ENCODE data around the gene MRPS18C. TPM values are rescaled to one million over a fixed set of nuclear protein-coding genes. Genes with fewer than 3 reads are reported as not detected.
A peak's percentile ranks its signal among the peaks of the same experiment; 100 is the strongest.
"Not testable (repeated sequence)": the region's sequence is repeated elsewhere in the genome, so short reads cannot be mapped to it uniquely, and the experiment has no call there.

The MRPS18C gene
- total RNA-seq, result 42.8 TPM

DNA sequence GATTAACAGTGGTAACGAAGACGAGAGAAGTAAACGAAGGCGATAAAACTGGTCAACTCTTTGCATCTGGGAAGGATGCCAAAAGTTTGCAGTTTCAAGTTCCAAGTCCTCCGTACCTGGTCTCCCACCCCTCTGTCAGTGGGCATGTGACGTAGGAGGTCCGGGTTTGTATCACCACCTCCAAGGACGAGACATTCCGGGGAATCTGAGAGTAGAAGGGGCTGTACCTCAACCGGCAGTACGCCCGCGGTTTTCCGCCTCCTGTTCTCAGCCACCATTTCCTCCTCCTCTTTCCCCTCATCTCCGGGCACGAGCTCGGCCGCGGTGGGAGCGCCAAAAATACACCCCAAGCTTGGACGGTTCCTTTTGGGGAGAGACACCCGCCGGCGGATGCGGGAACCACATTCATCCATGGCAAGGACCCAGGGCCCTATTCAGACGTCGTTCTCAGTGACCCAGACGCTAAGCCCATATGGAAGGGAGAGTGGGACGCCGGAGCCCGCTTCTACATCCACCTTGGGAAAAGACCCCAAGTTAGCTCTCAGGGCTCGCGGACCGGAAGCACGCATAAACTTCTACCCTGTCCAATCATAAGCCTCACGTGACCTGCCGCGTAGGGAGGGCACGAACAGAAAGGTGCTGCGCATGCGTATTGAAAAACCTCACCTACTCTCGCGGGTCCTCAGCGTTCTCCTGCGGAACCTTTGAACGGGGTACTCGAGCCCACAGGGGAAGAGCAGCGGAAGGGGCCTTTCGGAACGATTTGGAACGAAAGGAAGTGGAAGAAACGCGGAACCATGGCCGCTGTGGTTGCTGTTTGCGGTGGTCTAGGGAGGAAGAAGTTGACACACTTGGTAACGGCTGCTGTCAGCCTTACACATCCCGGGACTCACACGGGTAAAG, at the start of gene MRPS18C, which contains the start of gene HELQ:
TSS of gene MRPS18C (plus strand) at position 778 of the 903 bp plus-strand sequence. CDS start at position 798, 20 bp downstream.
TSS of gene HELQ (minus strand) at position 543 of the 903 bp plus-strand sequence. CDS start at position 413, 130 bp downstream.
- DNase-seq (ENCODE audit: low spot score), result peak; percentile 99

DNA sequence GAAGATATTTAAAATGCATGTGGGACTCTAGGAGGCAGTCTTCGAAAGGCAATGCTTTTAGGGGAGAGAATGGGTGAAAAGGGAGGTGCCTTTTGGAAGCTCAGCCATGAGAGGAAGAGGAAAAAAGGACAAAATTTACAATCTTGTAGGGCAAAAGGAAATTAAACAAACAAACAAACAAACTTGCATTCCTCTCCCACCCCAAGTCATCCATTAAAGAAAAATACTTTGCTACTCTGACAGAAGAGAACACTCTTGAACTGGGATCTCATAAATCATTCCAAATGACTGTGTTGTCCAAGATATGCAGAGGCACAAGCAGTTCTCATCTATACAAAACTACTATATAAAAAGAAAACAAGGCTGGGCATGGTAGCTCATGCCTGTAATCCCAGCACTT, 47.0 kb upstream of the MRPS18C start:
- no peak for DNase-seq (ENCODE audit: low spot score)

DNA sequence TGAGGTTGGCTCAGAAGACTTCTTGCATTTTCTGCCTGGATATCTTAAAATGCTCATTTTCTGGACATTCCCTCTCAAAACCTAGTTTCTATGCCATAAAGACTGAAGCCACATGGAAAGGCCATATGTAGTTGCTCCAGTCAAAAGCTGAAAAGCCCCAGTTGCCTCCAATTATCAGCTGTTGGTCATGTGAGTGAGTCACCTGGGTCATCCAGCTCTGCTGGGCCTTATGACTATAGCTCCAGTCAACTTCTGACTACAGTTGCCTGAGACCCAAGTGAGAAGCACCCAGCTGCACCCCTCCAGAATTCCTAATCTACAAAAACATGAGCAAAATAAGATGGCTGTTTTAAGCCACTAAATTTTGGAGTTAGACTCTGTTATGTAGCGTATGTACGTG, 42.2 kb upstream of the MRPS18C start:
- no peak for DNase-seq (ENCODE audit: low spot score)

DNA sequence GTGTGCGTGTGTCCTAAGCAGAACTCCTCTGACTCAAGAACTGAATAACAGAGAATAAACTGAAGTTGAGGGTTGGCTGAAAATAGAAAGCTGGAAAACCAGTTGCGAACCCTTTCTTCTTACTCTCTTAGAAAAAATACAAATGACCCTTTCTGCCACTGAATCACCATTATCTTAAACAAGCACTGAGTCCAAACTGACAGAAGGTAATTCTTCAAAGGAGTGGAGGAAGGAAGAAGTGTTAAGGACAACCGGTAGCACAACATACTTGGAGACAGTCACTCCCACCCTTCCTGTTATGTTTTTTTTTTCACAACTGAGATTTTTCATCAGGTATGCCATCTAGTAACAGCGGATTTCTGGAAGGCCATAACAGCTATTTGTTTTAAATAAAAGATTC, 38.3 kb upstream of the MRPS18C start:
- DNase-seq (ENCODE audit: low spot score), result no peak

DNA sequence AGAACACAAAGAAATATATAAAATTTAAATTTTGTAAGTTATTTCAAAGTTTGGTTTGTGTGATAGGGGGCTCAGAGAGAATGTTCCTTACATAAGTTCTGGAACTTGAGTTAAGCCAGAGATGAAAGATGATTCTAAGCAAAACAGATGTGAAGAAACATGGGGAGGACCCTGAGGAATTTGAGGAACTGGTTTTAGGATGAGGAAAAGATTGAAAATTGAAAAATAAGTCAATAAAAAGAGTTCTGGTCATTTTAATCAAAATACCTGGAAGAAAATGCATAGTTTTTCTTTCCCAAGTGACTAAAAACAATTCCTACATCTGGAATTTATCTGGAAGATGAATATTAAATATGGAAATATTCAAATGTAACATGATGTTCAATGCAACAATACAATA, 37.6 kb upstream of the MRPS18C start:
- DNase-seq (ENCODE audit: low spot score), result no peak

DNA sequence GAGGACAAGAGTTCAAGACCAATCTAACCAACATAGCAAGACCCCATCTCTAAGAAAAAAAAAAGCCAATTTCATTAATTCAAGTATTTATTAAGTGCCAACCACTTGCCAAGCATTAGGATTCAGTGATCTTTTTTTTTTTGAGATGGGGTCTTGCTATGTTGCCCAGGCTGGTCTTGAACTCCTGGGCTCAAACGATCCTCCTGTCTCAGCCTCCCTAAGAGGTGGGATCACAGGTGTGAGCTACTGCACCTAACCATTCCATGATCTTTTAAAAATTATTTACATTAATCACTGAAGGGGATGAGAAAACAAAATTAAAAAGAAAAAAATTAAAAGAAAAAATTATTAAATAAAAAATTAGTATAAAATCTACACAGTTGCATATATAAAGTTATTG, 24.7 kb upstream of the MRPS18C start:
- DNase-seq (ENCODE audit: low spot score), result no peak

DNA sequence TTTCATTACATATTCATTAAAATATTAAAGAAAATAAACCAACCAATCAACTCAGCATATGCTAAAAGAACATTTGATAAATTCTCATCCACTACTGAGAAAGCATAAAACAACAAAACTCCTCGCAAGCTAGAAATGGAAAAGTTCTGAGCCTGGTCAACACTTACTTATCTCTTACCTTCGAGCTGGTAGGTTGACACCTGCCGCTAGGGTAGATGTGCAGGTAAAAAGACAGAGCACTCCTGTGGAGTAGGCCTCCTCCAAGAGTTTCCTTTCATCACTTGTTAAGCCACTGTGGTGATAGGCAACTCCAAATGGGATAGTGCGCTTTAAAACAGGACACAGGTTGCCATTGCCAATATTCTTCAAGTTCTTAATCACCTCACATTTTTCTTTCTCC, 19.2 kb upstream of the MRPS18C start:
- no peak for DNase-seq (ENCODE audit: low spot score)

DNA sequence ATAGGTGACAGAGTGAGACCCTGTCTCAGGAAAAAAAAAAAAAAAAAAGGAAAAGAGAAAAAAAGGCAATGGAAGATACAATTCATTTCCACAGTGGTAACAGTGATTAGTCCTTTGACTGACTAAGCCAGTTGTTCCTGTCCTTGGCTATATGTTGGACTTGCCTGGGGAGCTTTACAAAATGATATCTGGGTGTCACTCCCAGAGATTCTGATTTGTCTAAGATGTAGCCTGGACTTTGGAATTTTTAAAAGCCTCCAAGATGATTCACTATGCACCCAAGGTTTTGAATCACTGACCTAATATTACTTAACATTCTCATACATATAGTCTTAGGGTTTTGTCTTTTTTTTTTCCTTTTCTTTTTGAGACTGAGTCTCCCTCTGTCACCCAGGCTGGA, 17.1 kb upstream of the MRPS18C start:
- DNase-seq (ENCODE audit: low spot score), result no peak

DNA sequence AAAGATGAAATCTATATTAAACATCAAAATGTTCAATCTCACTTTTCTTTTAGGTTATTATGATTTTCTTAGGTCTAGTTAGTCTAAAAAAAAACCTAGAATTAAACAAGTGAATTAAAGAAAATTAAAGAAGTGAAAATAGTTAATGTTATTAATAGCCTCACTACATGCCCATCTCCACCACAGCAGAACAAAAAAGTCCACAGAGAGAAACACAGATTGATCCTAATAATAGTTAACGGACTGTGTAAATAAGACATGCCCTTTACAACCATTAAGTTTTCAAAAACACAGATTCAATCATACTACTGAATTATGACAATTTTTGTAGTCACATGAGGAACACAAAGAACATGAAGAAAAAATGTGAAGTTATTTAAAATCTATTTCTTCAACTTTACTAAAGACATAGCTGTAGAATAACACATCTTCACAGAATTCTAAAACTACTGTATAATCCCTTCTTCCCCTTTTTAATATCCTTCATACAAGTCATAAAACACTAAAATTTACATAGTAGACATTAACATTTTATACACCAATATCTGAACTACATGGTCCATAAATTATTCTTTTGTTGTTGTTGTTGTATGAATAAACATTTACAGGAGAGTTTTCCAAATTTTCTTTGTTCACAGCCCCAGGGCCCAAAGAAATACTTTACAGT, 15.6 kb upstream of the MRPS18C start:
- no peak for DNase-seq (ENCODE audit: low spot score)

DNA sequence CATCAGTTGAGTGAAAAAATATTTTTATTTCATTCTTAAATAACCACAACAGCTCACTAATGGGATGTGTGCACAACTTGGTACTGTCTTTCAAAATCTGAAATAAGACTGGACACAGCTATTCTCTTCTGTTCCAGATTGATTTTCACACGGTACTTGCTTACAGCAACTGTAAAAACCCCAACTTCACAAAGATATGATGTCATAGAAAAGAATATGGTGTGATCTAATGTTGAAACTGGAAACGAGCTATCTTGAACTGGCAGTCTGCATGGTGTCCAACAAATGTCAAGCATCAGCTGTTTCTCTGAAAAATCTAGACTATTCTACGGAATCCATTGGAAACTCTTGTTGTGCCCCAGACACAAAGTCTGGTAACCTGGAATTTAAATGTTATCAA, 15.0 kb upstream of the MRPS18C start:
- DNase-seq (ENCODE audit: low spot score), result no peak

DNA sequence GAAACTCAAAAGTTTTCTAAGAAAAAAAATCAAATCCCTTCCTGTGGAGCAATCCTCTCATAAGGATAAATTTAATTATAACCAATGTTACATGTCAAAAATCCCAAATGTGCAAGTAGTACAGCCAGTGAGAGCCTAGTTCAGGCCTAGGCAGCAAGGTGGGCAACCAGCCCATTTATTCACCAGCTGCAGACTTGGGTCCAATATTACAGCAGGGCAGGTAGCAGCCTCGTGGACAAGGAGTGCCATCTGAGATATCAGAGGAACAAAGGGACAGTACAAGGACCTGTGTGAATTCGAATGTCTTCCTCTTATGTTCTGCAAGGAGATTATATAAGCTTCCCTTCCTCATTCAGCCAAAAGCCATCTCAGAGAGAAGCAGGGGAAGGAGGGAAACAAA, 6.8 kb upstream of the MRPS18C start:
- no peak for DNase-seq (ENCODE audit: low spot score)

DNA sequence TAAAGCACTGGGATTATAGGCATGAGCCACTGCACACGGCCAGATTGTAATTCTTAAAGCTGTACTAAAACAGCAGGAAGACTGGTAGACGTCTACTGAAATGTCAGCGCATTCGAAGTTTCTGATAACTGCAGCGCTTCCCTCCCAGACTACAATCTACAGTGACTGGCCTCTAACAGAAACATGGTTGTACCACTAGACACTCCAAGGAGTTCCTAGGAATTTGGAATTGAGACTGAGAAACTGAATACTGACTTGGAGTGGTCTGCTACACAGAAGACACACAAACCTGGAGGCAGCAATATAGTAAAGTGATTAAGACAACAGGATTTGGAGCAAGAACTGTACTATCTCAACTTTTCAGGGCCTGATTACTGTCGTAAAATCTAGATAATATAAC, 1.2 kb upstream of the MRPS18C start:
- DNase-seq (ENCODE audit: low spot score), result no peak

DNA sequence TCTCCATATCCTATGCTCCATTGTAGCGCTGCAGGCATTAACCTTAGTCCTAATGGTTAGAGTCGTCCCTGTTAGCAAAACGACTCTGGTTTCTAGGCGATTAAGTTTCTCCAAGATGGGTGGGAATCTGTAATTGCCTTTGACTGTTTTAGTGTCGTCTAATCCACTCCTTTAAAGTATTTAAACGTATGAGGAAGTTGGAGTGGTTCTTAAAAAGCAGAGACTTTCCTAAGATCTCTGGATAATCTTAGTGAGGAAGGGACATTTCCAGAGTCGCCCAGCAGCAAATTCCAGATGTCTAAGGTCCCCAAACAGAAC, 285 bp downstream of the MRPS18C start:
- no peak for DNase-seq (ENCODE audit: low spot score)

DNA sequence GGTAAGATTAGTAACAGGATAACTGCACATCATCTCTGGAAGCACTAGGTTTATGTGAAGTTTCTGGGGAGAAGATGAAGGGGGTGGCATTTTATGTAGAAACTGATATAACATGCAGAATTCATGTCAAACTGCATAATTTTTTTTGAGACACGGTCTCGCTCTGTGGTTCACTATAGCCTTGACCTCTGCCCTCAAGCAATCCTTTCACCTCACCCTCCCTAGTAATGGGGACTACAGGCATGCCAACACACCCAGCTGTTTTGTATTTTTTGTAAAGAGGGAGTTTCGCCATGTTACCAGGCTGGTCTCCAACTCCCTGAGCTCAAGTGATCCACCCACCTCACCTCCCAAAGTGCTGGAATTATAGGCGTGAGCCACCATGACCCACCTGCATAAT, 17.6 kb downstream of the MRPS18C start:
- no peak for DNase-seq (ENCODE audit: low spot score)

DNA sequence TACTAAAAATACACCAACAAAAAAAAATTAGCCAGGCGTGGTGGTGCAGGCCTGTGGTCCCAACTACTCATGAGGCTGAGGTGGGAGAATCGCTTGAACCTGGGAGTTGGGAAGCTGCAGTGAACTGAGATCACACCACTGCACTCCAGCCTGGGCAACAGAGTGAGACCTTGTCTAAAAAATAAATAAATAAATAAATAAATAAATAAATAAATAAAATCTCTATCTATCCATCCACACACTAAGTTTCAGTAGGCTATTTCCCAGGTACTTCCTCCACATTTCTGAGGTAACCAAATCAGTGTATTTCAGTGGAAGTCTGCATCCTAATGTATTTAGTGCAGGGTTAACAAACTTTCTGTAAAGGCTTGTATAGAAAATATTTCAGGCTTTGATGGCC, 18.1 kb downstream of the MRPS18C start:
- no peak for DNase-seq (ENCODE audit: low spot score)

DNA sequence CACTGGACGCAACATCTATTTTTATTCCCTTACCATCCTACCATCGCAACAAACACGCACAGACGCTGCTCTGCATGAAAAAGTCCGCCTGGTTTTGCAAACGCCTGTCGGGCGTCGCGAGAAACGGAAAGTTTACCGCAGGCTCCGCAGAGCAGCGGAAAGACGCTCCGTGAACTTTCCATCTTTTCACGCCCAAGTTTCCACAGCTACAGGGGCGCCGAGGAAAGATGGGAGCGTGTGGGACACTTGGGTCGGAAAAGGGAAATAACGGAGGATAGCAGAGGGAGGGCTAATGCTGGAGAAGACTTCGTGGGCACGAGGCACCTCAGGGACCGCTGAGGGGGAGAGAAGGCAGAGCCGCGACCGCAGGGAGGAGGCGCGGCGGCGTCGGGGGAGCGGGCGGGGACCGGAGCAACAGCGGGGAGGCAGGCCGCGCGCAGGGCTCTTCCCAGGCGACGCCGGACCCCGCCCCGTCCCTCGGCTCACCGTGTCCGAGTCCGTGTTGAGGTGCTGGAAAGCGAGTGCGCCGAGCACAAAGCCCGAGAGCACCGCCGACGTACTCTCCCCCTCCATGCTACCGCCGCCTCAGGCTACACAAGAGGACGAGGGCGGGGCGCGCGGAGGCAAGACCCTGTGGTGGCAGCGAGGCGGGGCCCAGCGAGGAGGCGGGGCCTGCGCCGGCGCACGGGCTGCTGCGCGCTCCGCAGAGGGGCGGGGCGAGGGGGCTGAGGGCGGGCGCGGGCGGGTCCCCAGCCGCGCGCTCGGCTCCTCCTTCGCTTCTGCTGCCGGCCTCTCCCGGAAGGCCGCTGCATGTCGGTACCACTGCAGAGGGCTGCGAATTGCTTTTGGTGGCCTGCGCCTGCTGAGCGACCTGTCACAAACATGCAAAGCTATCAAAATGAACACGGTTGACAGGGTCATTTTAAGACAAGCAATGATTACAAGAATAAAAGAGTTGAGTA, 28.9 kb downstream of the MRPS18C start, which contains the start of gene ABRAXAS1:
TSS of gene ABRAXAS1 (minus strand) at position 601 of the 962 bp plus-strand sequence. CDS start at position 573, 28 bp downstream.
- peak; percentile 92 for DNase-seq (ENCODE audit: low spot score)

DNA sequence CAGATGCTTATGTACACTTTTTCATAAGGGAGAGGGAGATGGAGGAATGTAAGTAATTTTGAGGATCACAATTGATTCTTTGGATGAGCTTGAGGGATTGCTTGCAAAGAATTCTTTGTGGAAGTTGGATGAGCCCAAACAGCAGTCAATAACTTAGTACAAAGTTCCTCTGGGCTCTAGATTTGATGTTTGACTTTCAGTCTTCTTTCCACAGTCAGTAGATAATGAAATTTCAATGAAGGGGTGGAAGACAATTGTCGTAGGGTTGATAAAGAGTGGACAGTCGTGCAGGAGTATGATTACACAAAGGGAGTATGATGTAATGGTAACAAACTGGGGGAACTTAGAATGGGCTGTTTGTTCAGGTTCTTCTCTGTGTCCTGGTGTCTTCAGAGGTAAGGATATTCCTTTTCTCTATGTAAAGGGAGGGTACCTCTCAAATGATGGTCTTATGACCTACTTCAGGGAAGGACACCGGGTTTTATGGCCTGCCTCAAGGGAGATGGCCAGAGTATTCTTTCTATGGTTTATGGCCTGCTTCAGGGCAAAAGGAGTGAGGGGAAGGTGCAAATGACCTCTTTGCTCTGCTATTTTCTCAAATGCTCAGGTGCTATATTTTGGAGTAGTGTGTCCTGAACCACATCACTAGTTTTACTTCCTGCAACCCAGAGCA, 30.7 kb downstream of the MRPS18C start:
- DNase-seq (ENCODE audit: low spot score), result no peak

DNA sequence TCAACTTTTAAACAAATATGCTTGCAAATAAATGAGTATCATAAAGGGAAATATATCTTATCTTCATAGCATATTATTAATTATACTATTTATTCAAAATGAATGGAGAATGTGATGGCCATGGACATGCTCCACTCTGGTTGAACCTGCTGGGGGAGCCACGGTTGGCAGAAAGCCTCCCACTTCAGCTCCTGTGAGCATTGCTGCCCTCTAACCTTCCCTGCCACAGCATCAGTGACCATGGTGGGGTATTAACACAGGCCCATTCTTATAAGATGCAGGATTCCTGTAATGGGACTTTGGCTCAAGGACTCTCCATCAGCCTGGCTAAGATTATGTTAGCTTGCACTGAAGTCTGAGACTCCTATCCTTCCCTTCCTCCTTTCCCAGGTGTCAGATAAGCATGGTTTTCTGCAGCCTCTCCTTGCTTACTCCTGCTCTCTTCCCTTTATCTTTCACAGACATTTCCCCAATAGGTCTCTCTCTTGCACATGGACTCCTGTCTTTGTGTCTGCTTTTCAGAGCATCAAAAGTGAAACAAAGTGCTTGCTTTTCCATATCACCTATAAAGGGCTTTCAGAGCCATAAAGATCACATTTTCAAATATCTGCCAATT, 34.0 kb downstream of the MRPS18C start:
- DNase-seq (ENCODE audit: low spot score), result no peak

DNA sequence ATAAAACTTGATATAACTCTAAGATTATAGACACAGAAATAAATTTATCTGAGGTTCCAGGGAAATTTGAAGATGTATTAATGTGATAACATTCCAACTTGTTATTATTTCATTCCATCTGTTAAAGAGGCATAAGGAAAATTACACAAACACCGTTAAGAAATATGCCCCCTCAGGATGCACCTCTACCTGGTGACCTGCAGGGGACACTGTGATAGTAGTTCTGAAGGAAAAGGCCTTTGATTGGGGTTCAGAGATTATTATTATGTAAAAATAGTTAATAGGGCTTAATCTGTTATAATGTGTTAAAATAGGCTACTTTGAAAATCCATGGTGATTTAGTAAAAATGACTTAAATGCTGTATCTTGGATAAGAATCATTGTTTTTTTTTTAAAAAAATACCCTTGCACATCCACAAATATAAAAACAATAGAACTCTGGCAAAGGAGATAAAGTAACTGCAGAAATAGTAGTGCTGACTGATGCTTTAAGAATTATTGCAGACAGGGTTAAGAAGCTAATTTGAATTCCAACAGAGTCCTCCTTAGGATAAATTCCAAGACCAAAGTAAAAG, 35.1 kb downstream of the MRPS18C start:
- no peak for DNase-seq (ENCODE audit: low spot score)

DNA sequence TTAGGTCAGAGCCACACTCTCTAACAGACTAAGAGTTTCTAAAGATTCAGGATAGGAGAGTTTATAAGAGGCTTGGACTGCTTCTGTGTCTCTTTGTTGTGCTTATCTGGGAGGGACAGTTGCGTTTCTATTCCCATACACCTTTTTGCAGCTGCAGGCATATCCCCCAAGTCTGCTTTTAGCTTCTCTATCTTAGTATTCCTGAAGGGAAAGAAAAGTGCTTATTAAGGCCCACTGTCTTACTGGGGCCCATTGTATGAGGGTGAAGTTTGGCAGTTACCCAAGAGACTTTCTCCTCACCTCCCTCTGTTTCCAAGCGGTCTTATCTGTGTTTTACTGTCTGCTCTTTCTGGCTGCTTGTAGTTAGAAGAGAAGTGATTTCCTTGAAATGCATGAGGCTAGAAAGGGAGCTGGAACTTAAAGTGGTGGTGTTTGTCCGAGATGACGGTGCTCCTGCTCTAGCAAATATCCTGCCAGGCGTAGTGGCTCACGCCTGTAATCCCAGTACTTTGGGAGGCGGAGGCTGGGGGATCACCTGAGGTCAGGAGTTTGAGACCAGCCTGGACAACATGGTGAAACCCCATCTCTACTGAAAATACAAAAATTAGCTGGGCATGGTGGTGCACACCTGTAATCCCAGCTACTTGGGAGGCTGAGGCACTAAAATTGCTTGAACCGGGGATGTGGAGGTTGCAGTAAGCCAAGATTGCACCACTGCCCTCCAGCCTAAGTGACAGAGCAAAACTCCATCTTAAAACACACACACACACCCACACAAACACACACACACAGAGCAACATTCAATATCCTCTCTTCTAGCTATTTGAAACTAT, 40.4 kb downstream of the MRPS18C start:
- DNase-seq (ENCODE audit: low spot score), result not testable (repeated sequence)

All from ureter (tissue), 1 donor.